Liver (tissue), 9 donors: Measurements from ENCODE around the gene CXCL17. TPM values are rescaled to one million over a fixed set of nuclear protein-coding genes. Genes with fewer than 3 reads are reported as not detected.

Source experiments
- DNase-seq: peaks from one replicate; pipeline ENCODE4 v3.0.0-alpha.2; 2017; ENCODE audit warnings: low spot score
- H3K27ac ChIP-seq, 2 donors: one replicate each; pipeline ENCODE4 v1.7.0; 2013; ENCODE audit warnings: inconsistent platforms in 2 of 2, low read length in 2 of 2, control low read depth in 1 of 2, low read depth in 1 of 2, mild to moderate bottlenecking in 1 of 2
- H3K27me3 ChIP-seq, 4 donors: one replicate each; pipeline versions ENCODE4 v1.6.1 to v1.7.0; 2013; ENCODE audit warnings: low read length in 3 of 4, inconsistent platforms in 1 of 4, mild to moderate bottlenecking in 1 of 4, moderate library complexity in 1 of 4; ENCODE audit not compliant: control insufficient read depth in 4 of 4, insufficient read depth in 4 of 4
- H3K36me3 ChIP-seq, 4 donors: one replicate each; pipeline versions ENCODE4 v1.6.1 to v1.7.0; 2013; ENCODE audit warnings: low read length in 3 of 4, mild to moderate bottlenecking in 3 of 4, low read depth in 1 of 4, moderate library complexity in 1 of 4; ENCODE audit not compliant: control insufficient read depth in 4 of 4, insufficient read depth in 3 of 4
- H3K4me1 ChIP-seq, 4 donors: one replicate each; pipeline versions ENCODE4 v1.6.1 to v1.7.0; 2013; ENCODE audit warnings: low read length in 3 of 4, mild to moderate bottlenecking in 3 of 4, moderate library complexity in 1 of 4; ENCODE audit not compliant: control insufficient read depth in 4 of 4, insufficient read depth in 4 of 4
- H3K4me3 ChIP-seq, 3 donors: one replicate each; pipeline versions ENCODE4 v1.6.1 to v1.7.0; 2013; ENCODE audit warnings: low read length in 3 of 3, control low read depth in 1 of 3, low read depth in 1 of 3, mild to moderate bottlenecking in 1 of 3
- H3K9ac ChIP-seq, 2 donors: one replicate each; pipeline ENCODE4 v1.7.0; 2013; ENCODE audit warnings: low read length in 2 of 2, mild to moderate bottlenecking in 2 of 2, moderate library complexity in 2 of 2, control low read depth in 1 of 2, low read depth in 1 of 2
- H3K9me3 ChIP-seq, 4 donors: one replicate each; pipeline versions ENCODE4 v1.6.1 to v1.7.0; 2013; ENCODE audit warnings: low read length in 3 of 4; ENCODE audit not compliant: control insufficient read depth in 4 of 4
- ATF3 ChIP-seq: IDR thresholded peaks from 2 replicates; pipeline ENCODE4 v1.6.1; 2016; ENCODE audit warnings: antibody characterized with exemption
- CTCF ChIP-seq: fragments of 150-350 bp; IDR thresholded peaks from 2 replicates; pipeline ENCODE4 v1.5.1; 2017; ENCODE audit warnings: improper control_type of control experiment, low read depth, low read length; ENCODE audit not compliant: missing input control
- EGR1 ChIP-seq, 2 donors: IDR thresholded peaks; 2 replicates each; pipeline ENCODE4 v1.6.1; 2016 to 2018; ENCODE audit warnings: antibody characterized with exemption in 2 of 2, low read depth in 2 of 2
- FOXA1 ChIP-seq: IDR thresholded peaks from 2 replicates; pipeline ENCODE4 v1.6.1; 2016; ENCODE audit warnings: antibody characterized with exemption
- FOXA2 ChIP-seq: IDR thresholded peaks from 2 replicates; pipeline ENCODE4 v1.6.1; 2016; ENCODE audit warnings: antibody characterized with exemption
- GABPA ChIP-seq, 2 donors: IDR thresholded peaks in 1 of 2; conservative IDR thresholded peaks in 1 of 2; 2 replicates each; pipeline ENCODE4 v1.6.1; 2016; ENCODE audit warnings: antibody characterized with exemption in 2 of 2, mild to moderate bottlenecking in 1 of 2, moderate library complexity in 1 of 2
- HNF4A ChIP-seq, 2 donors: conservative IDR thresholded peaks; 2 replicates each; pipeline ENCODE4 v1.6.1; 2016; ENCODE audit warnings: antibody characterized with exemption in 2 of 2, mild to moderate bottlenecking in 2 of 2
- HNF4G ChIP-seq: IDR thresholded peaks from 2 replicates; pipeline ENCODE4 v1.6.1; 2016; ENCODE audit warnings: antibody characterized with exemption
- JUND ChIP-seq, 2 donors: IDR thresholded peaks; 2 replicates each; pipeline ENCODE4 v1.6.1; 2016; ENCODE audit warnings: antibody characterized with exemption in 2 of 2
- MAX ChIP-seq: IDR thresholded peaks from 2 replicates; pipeline ENCODE4 v1.6.1; 2016; ENCODE audit warnings: antibody characterized with exemption
- NR2F2 ChIP-seq: IDR thresholded peaks from 2 replicates; pipeline ENCODE4 v1.6.1; 2016; ENCODE audit warnings: antibody characterized with exemption
- RAD21 ChIP-seq, 2 donors: IDR thresholded peaks; 2 replicates each; pipeline ENCODE4 v1.6.1; 2016; ENCODE audit warnings: antibody characterized with exemption in 2 of 2, mild to moderate bottlenecking in 2 of 2
- REST ChIP-seq: IDR thresholded peaks from 2 replicates; pipeline ENCODE4 v1.6.1; 2016; ENCODE audit warnings: antibody characterized with exemption, mild to moderate bottlenecking
- RXRA ChIP-seq, 2 donors: IDR thresholded peaks; 2 replicates each; pipeline ENCODE4 v1.6.1; 2017 to 2018; ENCODE audit warnings: antibody characterized with exemption in 2 of 2, mild to moderate bottlenecking in 1 of 2
- SP1 ChIP-seq: IDR thresholded peaks from 2 replicates; pipeline ENCODE4 v1.6.1; 2018; ENCODE audit warnings: antibody characterized with exemption, mild to moderate bottlenecking
- TAF1 ChIP-seq: conservative IDR thresholded peaks from 2 replicates; pipeline ENCODE4 v1.6.1; 2016; ENCODE audit warnings: antibody characterized with exemption, mild to moderate bottlenecking
- YY1 ChIP-seq: IDR thresholded peaks from 2 replicates; pipeline ENCODE4 v1.6.1; 2016; ENCODE audit warnings: antibody characterized with exemption, mild to moderate bottlenecking
- WGBS: extraction: QIAGEN DNeasy Blood & Tissue Kit; methylation state at CpG from one replicate; pipeline ENCODE4 v1.1.7; 2013; 5-methylcytosine and 5-hydroxymethylcytosine counted together
- polyA plus RNA-seq, 2 donors: library from polyadenylated mRNA; stranded (reverse) in 1 of 2; unstranded in 1 of 2; fragments of 200-250 nt in 1 of 2; fragments of >200 nt in 1 of 2; fragmentation: Nextera tagmentation in 1 of 2; extraction: Ambion mirVana in 1 of 2; gene quantifications; one replicate each; pipeline versions ENCODE4 v1.2.1 to v1.2.3, GENCODE V29; 2013 to 2015
- total RNA-seq, 2 donors: library from RNA; depleted of rRNA; stranded (reverse); fragments of >200 nt; gene quantifications; one replicate each; pipeline ENCODE4 v1.2.3, GENCODE V29; 2014
- TF ChIP-seq, protein P1 (sequence below): IDR thresholded peaks from 2 replicates; pipeline ENCODE4 v1.6.1; 2016; ENCODE audit warnings: antibody characterized with exemption
- donor health status: healthy.
- donor health status: healthy.
- donor health status: healthy.
- donor health status: healthy.
- donor health status: healthy.

Gene CXCL17
- total and polyA plus RNA-seq, 4 donors: 0.10 to 0.93 TPM; not detected in 2

GRCh38 chr19:42468273-42468796 lies 25.6 kb upstream of the CXCL17 start:
- Histone ChIP-seq H3K27ac (no peak overlapping the region), H3K36me3 (no peaks in the 10 kb centered on the region), H3K4me3 (no peak overlapping the region), H3K27me3 (no peaks in the 10 kb centered on the region), H3K9ac (no peak overlapping the region), H3K9me3 (no peaks in the 10 kb centered on the region), H3K4me1 (peaks cover 0 to 4% (median 1%) of the 10 kb centered on the region in 4 donors)
- TF ChIP-seq EGR1 (IDR thresholded peaks at IDR 0.05; ENCODE audit: low read depth in 2 of 2): no peak
- TF ChIP-seq NR2F2: no peak
- no peak for TF ChIP-seq GABPA (IDR thresholded peaks at IDR 0.05 in 1 of 2, conservative IDR thresholded peaks at IDR 0.05 in 1 of 2)
- TF ChIP-seq TAF1: no peak
- no peak for TF ChIP-seq ATF3
- TF ChIP-seq SP1: no peak
- TF ChIP-seq HNF4A (conservative IDR thresholded peaks at IDR 0.05): no peak
- no peak for TF ChIP-seq CTCF
- no peak for TF ChIP-seq HNF4G
- no peak for TF ChIP-seq FOXA1
- TF ChIP-seq, protein P1, sequence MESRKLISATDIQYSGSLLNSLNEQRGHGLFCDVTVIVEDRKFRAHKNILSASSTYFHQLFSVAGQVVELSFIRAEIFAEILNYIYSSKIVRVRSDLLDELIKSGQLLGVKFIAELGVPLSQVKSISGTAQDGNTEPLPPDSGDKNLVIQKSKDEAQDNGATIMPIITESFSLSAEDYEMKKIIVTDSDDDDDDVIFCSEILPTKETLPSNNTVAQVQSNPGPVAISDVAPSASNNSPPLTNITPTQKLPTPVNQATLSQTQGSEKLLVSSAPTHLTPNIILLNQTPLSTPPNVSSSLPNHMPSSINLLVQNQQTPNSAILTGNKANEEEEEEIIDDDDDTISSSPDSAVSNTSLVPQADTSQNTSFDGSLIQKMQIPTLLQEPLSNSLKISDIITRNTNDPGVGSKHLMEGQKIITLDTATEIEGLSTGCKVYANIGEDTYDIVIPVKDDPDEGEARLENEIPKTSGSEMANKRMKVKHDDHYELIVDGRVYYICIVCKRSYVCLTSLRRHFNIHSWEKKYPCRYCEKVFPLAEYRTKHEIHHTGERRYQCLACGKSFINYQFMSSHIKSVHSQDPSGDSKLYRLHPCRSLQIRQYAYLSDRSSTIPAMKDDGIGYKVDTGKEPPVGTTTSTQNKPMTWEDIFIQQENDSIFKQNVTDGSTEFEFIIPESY: no peak
- TF ChIP-seq FOXA2: no peak
- TF ChIP-seq MAX: no peak
- no peak for TF ChIP-seq RXRA (IDR thresholded peaks at IDR 0.05)
- no peak for TF ChIP-seq JUND (IDR thresholded peaks at IDR 0.05)
- TF ChIP-seq YY1: no peak
- TF ChIP-seq RAD21 (IDR thresholded peaks at IDR 0.05): no peak
- TF ChIP-seq REST: no peak
- DNase-seq: no peak
- WGBS: 92% methylated on average over 3 of the region's 3 CpGs
